ENCODE results near the gene ZNF276.
"Not testable (repeated sequence)": the region's sequence is repeated elsewhere in the genome, so short reads cannot be mapped to it uniquely, and the experiment has no call there.

Gene ZNF276

GRCh38 chr16:89720813-89721545 is at the start of gene ZNF276, which contains the start of gene VPS9D1:
ZNF276 (plus strand) TSS chr16:89721537; CDS start chr16:89721641, 104 bp downstream.
VPS9D1 (minus strand) TSS chr16:89720898; CDS start chr16:89720861, 37 bp downstream.
- DNase-seq, result peak; percentile 89

- not testable (repeated sequence) for DNase-seq
Observed at GRCh38 chr16:89671565-89671964, 49.8 kb upstream of the ZNF276 start.

- no peak for DNase-seq
Observed at GRCh38 chr16:89672177-89672941, 49.0 kb upstream of the ZNF276 start.

- DNase-seq, result no peak
Observed at GRCh38 chr16:89678258-89678657, 43.1 kb upstream of the ZNF276 start.

GRCh38 chr16:89685916-89686315 is 35.4 kb upstream of the ZNF276 start:
- DNase-seq, result no peak

- DNase-seq, result peak; percentile 91
Observed at GRCh38 chr16:89686520-89687091, 34.7 kb upstream of the ZNF276 start, which contains the start of gene CDK10. CDK10 (plus strand) TSS chr16:89686689; CDS start chr16:89686711, 22 bp downstream.

GRCh38 chr16:89687092-89687940 is 34.0 kb upstream of the ZNF276 start:
- DNase-seq, result peak; percentile 68

GRCh38 chr16:89688395-89688794 is 32.9 kb upstream of the ZNF276 start:
- DNase-seq, result no peak

GRCh38 chr16:89689142-89689541 is 32.2 kb upstream of the ZNF276 start:
- DNase-seq, result no peak

GRCh38 chr16:89689621-89690020 is 31.7 kb upstream of the ZNF276 start:
- not testable (repeated sequence) for DNase-seq

- DNase-seq, result no peak
Observed at GRCh38 chr16:89690392-89690901, 30.9 kb upstream of the ZNF276 start.

- DNase-seq, result no peak
Observed at GRCh38 chr16:89691231-89691985, 29.9 kb upstream of the ZNF276 start.

- DNase-seq, result no peak
Observed at GRCh38 chr16:89691986-89692569, 29.3 kb upstream of the ZNF276 start.

- DNase-seq, result no peak
Observed at GRCh38 chr16:89693289-89693731, 28.0 kb upstream of the ZNF276 start.

GRCh38 chr16:89693931-89694783 is 27.2 kb upstream of the ZNF276 start:
- DNase-seq, result no peak

- not testable (repeated sequence) for DNase-seq
Observed at GRCh38 chr16:89694784-89695085, 26.6 kb upstream of the ZNF276 start.

GRCh38 chr16:89695086-89695874 is 26.1 kb upstream of the ZNF276 start:
- DNase-seq, result no peak

GRCh38 chr16:89695875-89696669 is 25.3 kb upstream of the ZNF276 start:
- no peak for DNase-seq

Data from NCI-H69 (cell line).